Panc1 (cell line): Measurements from ENCODE around the gene PRRT1. TPM values are rescaled to one million over a fixed set of nuclear protein-coding genes. Genes with fewer than 3 reads are reported as not detected.

Experiments
- ATAC-seq: fragments of 200-7000 bp; cut with Tn5 transposase; 2 replicates; pipeline ENCODE4 v1.9.1; 2020; ENCODE audit warnings: mild to moderate bottlenecking, moderate library complexity
- BruUV-seq: library from RNA; stranded (reverse); fragments of 400-500 nt; replicated peaks from 2 replicates; lab custom pipeline; 2021; lab: Mats Ljungman, UMichigan
- CTCF ChIA-PET: fragments of 300-600 bp; sonication (Branson Sonifier 250); formaldehyde crosslinking; loops from one replicate; lab custom pipeline; 2022; ENCODE audit warnings: antibody characterized with exemption; lab: Charles Lee
- POLR2A ChIA-PET: fragments of 300-600 bp; sonication (Branson Sonifier 250); formaldehyde crosslinking; loops from one replicate; lab custom pipeline; 2022; ENCODE audit warnings: antibody characterized with exemption; lab: Charles Lee
- DNase-seq: peaks from one replicate; pipeline ENCODE4 v3.0.0-alpha.2; 2010; ENCODE audit warnings: low read depth, low spot score
- H3K27ac ChIP-seq: 2 replicates; pipeline ENCODE4 v1.5.1; 2011; ENCODE audit warnings: mild to moderate bottlenecking, low read length, inconsistent platforms
- H3K27me3 ChIP-seq: fragments of 200-500 bp; sonication (Bioruptor generic); 2 replicates; pipeline ENCODE4 v1.6.0; 2014; ENCODE audit warnings: low read length, inconsistent platforms; ENCODE audit not compliant: control insufficient read depth, insufficient read depth
- H3K36me3 ChIP-seq: fragments of 200-500 bp; sonication (Bioruptor generic); 2 replicates; pipeline ENCODE4 v1.5.1; 2014; ENCODE audit warnings: inconsistent platforms, mild to moderate bottlenecking, low read length, moderate library complexity; ENCODE audit not compliant: control insufficient read depth, insufficient read depth
- H3K4me1 ChIP-seq: 2 replicates; pipeline ENCODE4 v1.5.1; 2011; ENCODE audit warnings: inconsistent platforms, mild to moderate bottlenecking, low read length, moderate library complexity; ENCODE audit not compliant: control insufficient read depth, insufficient read depth
- H3K4me3 ChIP-seq, 2 experiments: 2 replicates each; pipeline ENCODE4 v1.5.1; 2011 to 2012; ENCODE audit warnings: low read depth in 2 of 2, low read length in 2 of 2, mild to moderate bottlenecking in 2 of 2, inconsistent platforms in 1 of 2, moderate library complexity in 1 of 2
- H3K9me3 ChIP-seq: fragments of 200-500 bp; sonication (Bioruptor generic); 2 replicates; pipeline ENCODE4 v1.5.1; 2014; ENCODE audit warnings: low read depth, mild to moderate bottlenecking, inconsistent platforms, low read length, moderate library complexity; ENCODE audit not compliant: control insufficient read depth, insufficient read depth
- POLR2AphosphoS5 ChIP-seq: IDR thresholded peaks from 2 replicates; pipeline ENCODE4 v1.6.1; 2012; ENCODE audit warnings: mild to moderate bottlenecking, low read depth, low read length, moderate library complexity
- SIN3A ChIP-seq: IDR thresholded peaks from 2 replicates; pipeline ENCODE4 v1.6.1; 2012; ENCODE audit warnings: low read depth, mild to moderate bottlenecking, low read length, moderate library complexity, borderline replicate concordance; ENCODE audit not compliant: insufficient read depth
- TCF7L2 ChIP-seq: IDR thresholded peaks from 2 replicates; pipeline ENCODE4 v1.6.1; 2011; ENCODE audit warnings: mild to moderate bottlenecking, low read depth, low read length, inconsistent platforms
- in situ Hi-C: cut with HindIII; loops from 2 replicates; pipeline ENCODE4 v1.10.0; 2016; ENCODE audit warnings: low sequenced_read_pairs, low pct_unique_long_range_greater_than_20kb
- intact Hi-C: fragments of 100-400 bp; cut with micrococcal nuclease; formaldehyde crosslinking; loops from one replicate; pipeline ENCODE4 v1.10.0; 2022; ENCODE audit not compliant: unreplicated experiment
- total RNA-seq: library from RNA; stranded (reverse); gene quantifications from one replicate; pipeline ENCODE4 v1.2.1, GENCODE V29; 2021; ENCODE audit not compliant: unreplicated experiment
- TF ChIP-seq, protein P1 (sequence below), 2 experiments: IDR thresholded peaks; 2 replicates each; pipeline ENCODE4 v1.6.1; 2011 to 2012; ENCODE audit warnings: low read depth in 2 of 2, control low read depth in 1 of 2, low read length in 1 of 2, mild to moderate bottlenecking in 1 of 2, moderate library complexity in 1 of 2; ENCODE audit not compliant: insufficient read depth in 1 of 2
- TF ChIP-seq, protein P2 (sequence below): fragments of 450-650 bp; IDR thresholded peaks from 2 replicates; pipeline ENCODE4 v1.5.1; 2017; ENCODE audit warnings: mild to moderate bottlenecking

The PRRT1 gene
- total RNA-seq, 1 experiment from 2014 or later, result 1.3 TPM

DNA sequence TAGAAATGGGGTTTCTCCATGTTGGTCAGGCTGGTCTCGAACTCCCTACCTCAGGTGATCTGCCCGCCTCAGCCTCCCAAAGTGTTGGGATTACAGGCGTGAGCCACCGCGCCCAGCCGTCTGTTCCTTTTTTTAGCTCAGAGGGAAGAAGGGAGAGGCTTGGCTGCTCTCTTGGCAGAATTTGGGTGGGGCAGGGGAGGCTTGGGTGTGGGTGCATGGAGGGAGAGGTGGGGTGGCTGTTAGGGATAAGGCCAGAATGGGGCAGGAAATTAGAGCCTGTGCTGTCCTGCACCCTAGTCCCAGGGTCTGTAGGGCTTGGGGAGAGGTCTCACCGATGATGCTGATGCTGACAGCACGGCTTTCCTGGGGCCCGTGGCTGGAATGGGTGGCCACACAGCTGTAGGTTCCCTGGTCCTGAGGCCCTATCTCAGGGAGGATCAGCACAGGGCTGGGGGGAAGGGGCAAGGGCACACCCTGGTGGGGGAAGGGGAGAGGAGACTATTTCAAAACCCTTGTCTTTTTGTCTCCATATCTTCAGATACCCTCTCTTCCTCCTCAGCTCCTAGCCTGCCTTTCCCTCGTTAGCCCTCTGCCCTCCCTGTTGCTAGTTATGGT, 30.3 kb upstream of the PRRT1 start:
- DNase-seq (no peak), ATAC-seq (no peak)
- no peaks in the 10 kb centered on the region for H3K9me3 ChIP-seq
- peaks cover 15% of the 10 kb centered on the region for H3K4me1 ChIP-seq
- in situ Hi-C loops, result no loop called here
- no peak overlapping the region for H3K27ac ChIP-seq
- TF ChIP-seq SIN3A, result no peak
- TF ChIP-seq, protein P1, sequence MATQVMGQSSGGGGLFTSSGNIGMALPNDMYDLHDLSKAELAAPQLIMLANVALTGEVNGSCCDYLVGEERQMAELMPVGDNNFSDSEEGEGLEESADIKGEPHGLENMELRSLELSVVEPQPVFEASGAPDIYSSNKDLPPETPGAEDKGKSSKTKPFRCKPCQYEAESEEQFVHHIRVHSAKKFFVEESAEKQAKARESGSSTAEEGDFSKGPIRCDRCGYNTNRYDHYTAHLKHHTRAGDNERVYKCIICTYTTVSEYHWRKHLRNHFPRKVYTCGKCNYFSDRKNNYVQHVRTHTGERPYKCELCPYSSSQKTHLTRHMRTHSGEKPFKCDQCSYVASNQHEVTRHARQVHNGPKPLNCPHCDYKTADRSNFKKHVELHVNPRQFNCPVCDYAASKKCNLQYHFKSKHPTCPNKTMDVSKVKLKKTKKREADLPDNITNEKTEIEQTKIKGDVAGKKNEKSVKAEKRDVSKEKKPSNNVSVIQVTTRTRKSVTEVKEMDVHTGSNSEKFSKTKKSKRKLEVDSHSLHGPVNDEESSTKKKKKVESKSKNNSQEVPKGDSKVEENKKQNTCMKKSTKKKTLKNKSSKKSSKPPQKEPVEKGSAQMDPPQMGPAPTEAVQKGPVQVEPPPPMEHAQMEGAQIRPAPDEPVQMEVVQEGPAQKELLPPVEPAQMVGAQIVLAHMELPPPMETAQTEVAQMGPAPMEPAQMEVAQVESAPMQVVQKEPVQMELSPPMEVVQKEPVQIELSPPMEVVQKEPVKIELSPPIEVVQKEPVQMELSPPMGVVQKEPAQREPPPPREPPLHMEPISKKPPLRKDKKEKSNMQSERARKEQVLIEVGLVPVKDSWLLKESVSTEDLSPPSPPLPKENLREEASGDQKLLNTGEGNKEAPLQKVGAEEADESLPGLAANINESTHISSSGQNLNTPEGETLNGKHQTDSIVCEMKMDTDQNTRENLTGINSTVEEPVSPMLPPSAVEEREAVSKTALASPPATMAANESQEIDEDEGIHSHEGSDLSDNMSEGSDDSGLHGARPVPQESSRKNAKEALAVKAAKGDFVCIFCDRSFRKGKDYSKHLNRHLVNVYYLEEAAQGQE (IDR thresholded peaks at IDR 0.05; ENCODE audit: insufficient read depth in 1 of 2, low read depth in 2 of 2, low read length in 1 of 2), result no peak
- BruUV-seq, result no TSS peak
- ChIA-PET POLR2A (no interaction called here), CTCF (interaction anchor here (0.6 kb wide), 1 partner anchor 580 kb away, joined by 4 read pairs; no protein-coding TSS in a partner anchor)
- H3K4me3 ChIP-seq, result no peak overlapping the region
- no peaks in the 10 kb centered on the region; the same call in 1 of the 2 replicates for H3K36me3 ChIP-seq
- intact Hi-C loops, result no loop called here
- no peaks in the 10 kb centered on the region for H3K27me3 ChIP-seq

DNA sequence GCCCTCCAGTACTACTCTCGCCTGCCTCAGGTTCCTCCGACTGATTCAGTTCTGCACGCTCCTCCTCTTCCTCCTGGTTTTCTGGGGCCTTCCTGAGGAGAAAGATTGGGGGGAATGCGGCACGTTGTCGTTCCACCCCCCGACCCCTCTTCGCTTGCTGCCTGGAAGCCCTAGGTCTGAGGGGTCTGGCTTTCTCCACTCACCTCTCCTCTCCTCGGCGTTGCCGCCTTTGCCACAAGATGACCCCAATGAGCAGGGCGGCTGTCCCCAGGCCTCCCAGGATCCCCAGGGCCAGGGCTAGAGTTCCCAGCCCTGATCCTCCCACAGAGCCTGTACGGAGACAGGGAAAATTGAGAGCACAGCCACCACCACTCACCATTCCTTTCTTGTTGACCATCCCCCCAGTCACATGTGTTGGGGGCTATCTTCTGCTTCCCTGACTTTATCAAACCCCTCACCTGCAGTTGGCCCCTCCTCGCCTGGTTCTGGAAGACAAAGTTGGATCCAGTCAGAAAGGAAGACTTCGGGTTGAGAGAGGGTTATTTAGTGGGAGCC, 29.5 kb upstream of the PRRT1 start:
- intact Hi-C loops (no loop called here), in situ Hi-C loops (no loop called here)
- BruUV-seq, result no TSS peak
- Histone ChIP-seq H3K27me3 (no peaks in the 10 kb centered on the region), H3K4me3 (no peak overlapping the region), H3K27ac (no peak overlapping the region), H3K9me3 (no peaks in the 10 kb centered on the region), H3K4me1 (peaks cover 23% of the 10 kb centered on the region), H3K36me3 (no peaks in the 10 kb centered on the region; the same call in 1 of the 2 replicates)
- DNase-seq (no peak), ATAC-seq (no peak)
- POLR2A ChIA-PET, result no interaction called here
- CTCF ChIA-PET, result no interaction called here
- TF ChIP-seq, protein P2, sequence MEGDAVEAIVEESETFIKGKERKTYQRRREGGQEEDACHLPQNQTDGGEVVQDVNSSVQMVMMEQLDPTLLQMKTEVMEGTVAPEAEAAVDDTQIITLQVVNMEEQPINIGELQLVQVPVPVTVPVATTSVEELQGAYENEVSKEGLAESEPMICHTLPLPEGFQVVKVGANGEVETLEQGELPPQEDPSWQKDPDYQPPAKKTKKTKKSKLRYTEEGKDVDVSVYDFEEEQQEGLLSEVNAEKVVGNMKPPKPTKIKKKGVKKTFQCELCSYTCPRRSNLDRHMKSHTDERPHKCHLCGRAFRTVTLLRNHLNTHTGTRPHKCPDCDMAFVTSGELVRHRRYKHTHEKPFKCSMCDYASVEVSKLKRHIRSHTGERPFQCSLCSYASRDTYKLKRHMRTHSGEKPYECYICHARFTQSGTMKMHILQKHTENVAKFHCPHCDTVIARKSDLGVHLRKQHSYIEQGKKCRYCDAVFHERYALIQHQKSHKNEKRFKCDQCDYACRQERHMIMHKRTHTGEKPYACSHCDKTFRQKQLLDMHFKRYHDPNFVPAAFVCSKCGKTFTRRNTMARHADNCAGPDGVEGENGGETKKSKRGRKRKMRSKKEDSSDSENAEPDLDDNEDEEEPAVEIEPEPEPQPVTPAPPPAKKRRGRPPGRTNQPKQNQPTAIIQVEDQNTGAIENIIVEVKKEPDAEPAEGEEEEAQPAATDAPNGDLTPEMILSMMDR, result no peak
- TF ChIP-seq SIN3A, result no peak
- TF ChIP-seq TCF7L2, result no peak
- no peak for TF ChIP-seq POLR2AphosphoS5
- TF ChIP-seq, protein P1 (IDR thresholded peaks at IDR 0.05; ENCODE audit: insufficient read depth in 1 of 2, low read depth in 2 of 2, low read length in 1 of 2), result no peak
